Liver (tissue), 9 donors: ENCODE data around the gene RBKS. TPM values are rescaled to one million over a fixed set of nuclear protein-coding genes. Genes with fewer than 3 reads are reported as not detected.

Source experiments
- DNase-seq: peaks from one replicate; pipeline ENCODE4 v3.0.0-alpha.2; 2017; ENCODE audit warnings: low spot score
- H3K27ac ChIP-seq, 2 donors: one replicate each; pipeline ENCODE4 v1.7.0; 2013; ENCODE audit warnings: inconsistent platforms in 2 of 2, low read length in 2 of 2, control low read depth in 1 of 2, low read depth in 1 of 2, mild to moderate bottlenecking in 1 of 2
- H3K27me3 ChIP-seq, 4 donors: one replicate each; pipeline versions ENCODE4 v1.6.1 to v1.7.0; 2013; ENCODE audit warnings: low read length in 3 of 4, inconsistent platforms in 1 of 4, mild to moderate bottlenecking in 1 of 4, moderate library complexity in 1 of 4; ENCODE audit not compliant: control insufficient read depth in 4 of 4, insufficient read depth in 4 of 4
- H3K36me3 ChIP-seq, 4 donors: one replicate each; pipeline versions ENCODE4 v1.6.1 to v1.7.0; 2013; ENCODE audit warnings: low read length in 3 of 4, mild to moderate bottlenecking in 3 of 4, low read depth in 1 of 4, moderate library complexity in 1 of 4; ENCODE audit not compliant: control insufficient read depth in 4 of 4, insufficient read depth in 3 of 4
- H3K4me1 ChIP-seq, 4 donors: one replicate each; pipeline versions ENCODE4 v1.6.1 to v1.7.0; 2013; ENCODE audit warnings: low read length in 3 of 4, mild to moderate bottlenecking in 3 of 4, moderate library complexity in 1 of 4; ENCODE audit not compliant: control insufficient read depth in 4 of 4, insufficient read depth in 4 of 4
- H3K4me3 ChIP-seq, 3 donors: one replicate each; pipeline versions ENCODE4 v1.6.1 to v1.7.0; 2013; ENCODE audit warnings: low read length in 3 of 3, control low read depth in 1 of 3, low read depth in 1 of 3, mild to moderate bottlenecking in 1 of 3
- H3K9ac ChIP-seq, 2 donors: one replicate each; pipeline ENCODE4 v1.7.0; 2013; ENCODE audit warnings: low read length in 2 of 2, mild to moderate bottlenecking in 2 of 2, moderate library complexity in 2 of 2, control low read depth in 1 of 2, low read depth in 1 of 2
- H3K9me3 ChIP-seq, 4 donors: one replicate each; pipeline versions ENCODE4 v1.6.1 to v1.7.0; 2013; ENCODE audit warnings: low read length in 3 of 4; ENCODE audit not compliant: control insufficient read depth in 4 of 4
- ATF3 ChIP-seq: IDR thresholded peaks from 2 replicates; pipeline ENCODE4 v1.6.1; 2016; ENCODE audit warnings: antibody characterized with exemption
- EGR1 ChIP-seq, 2 donors: IDR thresholded peaks; 2 replicates each; pipeline ENCODE4 v1.6.1; 2016 to 2018; ENCODE audit warnings: antibody characterized with exemption in 2 of 2, low read depth in 2 of 2
- FOXA1 ChIP-seq: IDR thresholded peaks from 2 replicates; pipeline ENCODE4 v1.6.1; 2016; ENCODE audit warnings: antibody characterized with exemption
- FOXA2 ChIP-seq: IDR thresholded peaks from 2 replicates; pipeline ENCODE4 v1.6.1; 2016; ENCODE audit warnings: antibody characterized with exemption
- GABPA ChIP-seq, 2 donors: IDR thresholded peaks in 1 of 2; conservative IDR thresholded peaks in 1 of 2; 2 replicates each; pipeline ENCODE4 v1.6.1; 2016; ENCODE audit warnings: antibody characterized with exemption in 2 of 2, mild to moderate bottlenecking in 1 of 2, moderate library complexity in 1 of 2
- HNF4A ChIP-seq, 2 donors: conservative IDR thresholded peaks; 2 replicates each; pipeline ENCODE4 v1.6.1; 2016; ENCODE audit warnings: antibody characterized with exemption in 2 of 2, mild to moderate bottlenecking in 2 of 2
- HNF4G ChIP-seq: IDR thresholded peaks from 2 replicates; pipeline ENCODE4 v1.6.1; 2016; ENCODE audit warnings: antibody characterized with exemption
- JUND ChIP-seq, 2 donors: IDR thresholded peaks; 2 replicates each; pipeline ENCODE4 v1.6.1; 2016; ENCODE audit warnings: antibody characterized with exemption in 2 of 2
- MAX ChIP-seq: IDR thresholded peaks from 2 replicates; pipeline ENCODE4 v1.6.1; 2016; ENCODE audit warnings: antibody characterized with exemption
- NR2F2 ChIP-seq: IDR thresholded peaks from 2 replicates; pipeline ENCODE4 v1.6.1; 2016; ENCODE audit warnings: antibody characterized with exemption
- RAD21 ChIP-seq, 2 donors: IDR thresholded peaks; 2 replicates each; pipeline ENCODE4 v1.6.1; 2016; ENCODE audit warnings: antibody characterized with exemption in 2 of 2, mild to moderate bottlenecking in 2 of 2
- REST ChIP-seq: IDR thresholded peaks from 2 replicates; pipeline ENCODE4 v1.6.1; 2016; ENCODE audit warnings: antibody characterized with exemption, mild to moderate bottlenecking
- RXRA ChIP-seq, 2 donors: IDR thresholded peaks; 2 replicates each; pipeline ENCODE4 v1.6.1; 2017 to 2018; ENCODE audit warnings: antibody characterized with exemption in 2 of 2, mild to moderate bottlenecking in 1 of 2
- SP1 ChIP-seq: IDR thresholded peaks from 2 replicates; pipeline ENCODE4 v1.6.1; 2018; ENCODE audit warnings: antibody characterized with exemption, mild to moderate bottlenecking
- TAF1 ChIP-seq: conservative IDR thresholded peaks from 2 replicates; pipeline ENCODE4 v1.6.1; 2016; ENCODE audit warnings: antibody characterized with exemption, mild to moderate bottlenecking
- YY1 ChIP-seq: IDR thresholded peaks from 2 replicates; pipeline ENCODE4 v1.6.1; 2016; ENCODE audit warnings: antibody characterized with exemption, mild to moderate bottlenecking
- WGBS: extraction: QIAGEN DNeasy Blood & Tissue Kit; methylation state at CpG from one replicate; pipeline ENCODE4 v1.1.7; 2013; 5-methylcytosine and 5-hydroxymethylcytosine counted together
- polyA plus RNA-seq, 2 donors: library from polyadenylated mRNA; stranded (reverse) in 1 of 2; unstranded in 1 of 2; fragments of 200-250 nt in 1 of 2; fragments of >200 nt in 1 of 2; fragmentation: Nextera tagmentation in 1 of 2; extraction: Ambion mirVana in 1 of 2; gene quantifications; one replicate each; pipeline versions ENCODE4 v1.2.1 to v1.2.3, GENCODE V29; 2013 to 2015
- total RNA-seq, 2 donors: library from RNA; depleted of rRNA; stranded (reverse); fragments of >200 nt; gene quantifications; one replicate each; pipeline ENCODE4 v1.2.3, GENCODE V29; 2014
- TF ChIP-seq, protein P1 (sequence below): IDR thresholded peaks from 2 replicates; pipeline ENCODE4 v1.6.1; 2016; ENCODE audit warnings: antibody characterized with exemption
- TF ChIP-seq, protein P2 (sequence below): fragments of 150-350 bp; IDR thresholded peaks from 2 replicates; pipeline ENCODE4 v1.5.1; 2017; ENCODE audit warnings: improper control_type of control experiment, low read depth, low read length; ENCODE audit not compliant: missing input control
- donor health status: healthy.
- donor health status: healthy.
- donor health status: healthy.
- donor health status: healthy.
- donor health status: healthy.

The RBKS gene
- total and polyA plus RNA-seq, 4 donors: 6.3 to 18.8 (median 15.2) TPM

GRCh38 chr2:27929916-27930486 is 39.8 kb upstream of the RBKS start:
- H3K4me3 ChIP-seq: no peak overlapping the region
- no peak overlapping the region for H3K27ac ChIP-seq
- WGBS: 78% methylated on average over 11 of the region's 11 CpGs
- H3K4me1 ChIP-seq: no peaks in the 10 kb centered on the region
- no peak overlapping the region for H3K9ac ChIP-seq
- no peaks in the 10 kb centered on the region for H3K27me3 ChIP-seq
- TF ChIP-seq JUND (IDR thresholded peaks at IDR 0.05) (no peak), TAF1 (no peak), HNF4G (no peak), FOXA2 (no peak), RAD21 (IDR thresholded peaks at IDR 0.05) (no peak), SP1 (no peak), ATF3 (no peak), RXRA (IDR thresholded peaks at IDR 0.05) (no peak), NR2F2 (no peak)
- TF ChIP-seq, protein P1, sequence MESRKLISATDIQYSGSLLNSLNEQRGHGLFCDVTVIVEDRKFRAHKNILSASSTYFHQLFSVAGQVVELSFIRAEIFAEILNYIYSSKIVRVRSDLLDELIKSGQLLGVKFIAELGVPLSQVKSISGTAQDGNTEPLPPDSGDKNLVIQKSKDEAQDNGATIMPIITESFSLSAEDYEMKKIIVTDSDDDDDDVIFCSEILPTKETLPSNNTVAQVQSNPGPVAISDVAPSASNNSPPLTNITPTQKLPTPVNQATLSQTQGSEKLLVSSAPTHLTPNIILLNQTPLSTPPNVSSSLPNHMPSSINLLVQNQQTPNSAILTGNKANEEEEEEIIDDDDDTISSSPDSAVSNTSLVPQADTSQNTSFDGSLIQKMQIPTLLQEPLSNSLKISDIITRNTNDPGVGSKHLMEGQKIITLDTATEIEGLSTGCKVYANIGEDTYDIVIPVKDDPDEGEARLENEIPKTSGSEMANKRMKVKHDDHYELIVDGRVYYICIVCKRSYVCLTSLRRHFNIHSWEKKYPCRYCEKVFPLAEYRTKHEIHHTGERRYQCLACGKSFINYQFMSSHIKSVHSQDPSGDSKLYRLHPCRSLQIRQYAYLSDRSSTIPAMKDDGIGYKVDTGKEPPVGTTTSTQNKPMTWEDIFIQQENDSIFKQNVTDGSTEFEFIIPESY: no peak
- no peaks in the 10 kb centered on the region for H3K9me3 ChIP-seq
- no peaks in the 10 kb centered on the region for H3K36me3 ChIP-seq
- DNase-seq: no peak

DNA sequence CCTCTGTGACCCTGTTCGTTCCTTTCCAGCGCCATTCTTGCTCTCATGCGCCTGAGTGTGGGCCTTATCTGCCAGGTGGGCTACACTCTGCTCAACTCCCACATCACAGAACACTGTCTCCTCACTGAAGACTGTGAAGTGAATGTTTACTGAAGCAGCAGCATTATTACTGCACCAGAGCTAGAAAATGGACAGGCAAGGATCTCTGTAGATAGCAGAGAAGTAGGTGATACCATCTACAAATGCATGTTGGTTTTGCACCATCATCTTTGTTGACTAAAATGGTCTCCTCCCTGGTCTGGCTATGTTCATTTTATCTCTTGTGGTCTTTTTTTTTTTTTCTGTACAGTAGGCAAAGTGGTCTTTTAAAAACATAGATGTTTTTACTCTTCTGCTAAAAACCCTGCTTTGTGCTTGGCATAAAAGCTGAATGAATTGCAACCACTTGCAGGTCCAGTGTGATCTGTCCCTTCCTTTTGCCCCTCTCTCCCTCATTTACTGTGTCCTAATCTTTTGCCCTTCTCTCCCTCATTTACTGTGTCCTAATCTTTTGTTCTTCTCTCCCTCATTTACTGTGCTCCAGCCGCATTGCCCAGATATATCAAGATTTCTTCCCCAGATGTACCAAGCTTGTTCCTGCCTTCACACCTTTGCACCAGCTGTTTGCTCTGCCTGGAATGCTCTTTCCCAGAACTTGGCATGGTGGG is 35.7 kb upstream of the RBKS start:
- DNase-seq: no peak
- Histone ChIP-seq H3K4me1 (no peaks in the 10 kb centered on the region), H3K9me3 (no peaks in the 10 kb centered on the region), H3K4me3 (no peak overlapping the region), H3K36me3 (no peaks in the 10 kb centered on the region), H3K27ac (no peak overlapping the region), H3K9ac (no peak overlapping the region), H3K27me3 (no peaks in the 10 kb centered on the region)
- WGBS: 97% methylated on average over 4 of the region's 4 CpGs
- TF ChIP-seq FOXA2 (no peak), RAD21 (IDR thresholded peaks at IDR 0.05) (no peak), YY1 (no peak), FOXA1 (no peak), NR2F2 (no peak), ATF3 (no peak), RXRA (IDR thresholded peaks at IDR 0.05) (no peak), SP1 (no peak), TAF1 (no peak), GABPA (IDR thresholded peaks at IDR 0.05 in 1 of 2, conservative IDR thresholded peaks at IDR 0.05 in 1 of 2) (no peak), JUND (IDR thresholded peaks at IDR 0.05) (no peak), MAX (no peak), HNF4A (conservative IDR thresholded peaks at IDR 0.05) (no peak), REST (no peak), EGR1 (IDR thresholded peaks at IDR 0.05; ENCODE audit: low read depth in 2 of 2) (no peak), HNF4G (no peak)
- TF ChIP-seq, protein P1: no peak
- TF ChIP-seq, protein P2, sequence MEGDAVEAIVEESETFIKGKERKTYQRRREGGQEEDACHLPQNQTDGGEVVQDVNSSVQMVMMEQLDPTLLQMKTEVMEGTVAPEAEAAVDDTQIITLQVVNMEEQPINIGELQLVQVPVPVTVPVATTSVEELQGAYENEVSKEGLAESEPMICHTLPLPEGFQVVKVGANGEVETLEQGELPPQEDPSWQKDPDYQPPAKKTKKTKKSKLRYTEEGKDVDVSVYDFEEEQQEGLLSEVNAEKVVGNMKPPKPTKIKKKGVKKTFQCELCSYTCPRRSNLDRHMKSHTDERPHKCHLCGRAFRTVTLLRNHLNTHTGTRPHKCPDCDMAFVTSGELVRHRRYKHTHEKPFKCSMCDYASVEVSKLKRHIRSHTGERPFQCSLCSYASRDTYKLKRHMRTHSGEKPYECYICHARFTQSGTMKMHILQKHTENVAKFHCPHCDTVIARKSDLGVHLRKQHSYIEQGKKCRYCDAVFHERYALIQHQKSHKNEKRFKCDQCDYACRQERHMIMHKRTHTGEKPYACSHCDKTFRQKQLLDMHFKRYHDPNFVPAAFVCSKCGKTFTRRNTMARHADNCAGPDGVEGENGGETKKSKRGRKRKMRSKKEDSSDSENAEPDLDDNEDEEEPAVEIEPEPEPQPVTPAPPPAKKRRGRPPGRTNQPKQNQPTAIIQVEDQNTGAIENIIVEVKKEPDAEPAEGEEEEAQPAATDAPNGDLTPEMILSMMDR: no peak
